Skeletal muscle cell (primary cell): ENCODE data around the gene WDFY2.
"Not testable (repeated sequence)": the region's sequence is repeated elsewhere in the genome, so short reads cannot be mapped to it uniquely, and the experiment has no call there.

ENCODE experiments used
- DNase-seq: peaks from one replicate; pipeline ENCODE4 v3.0.0-alpha.2; 2010; ENCODE audit warnings: low read depth
- H3K4me3 ChIP-seq: 2 replicates; pipeline ENCODE4 v1.5.1; 2011; ENCODE audit warnings: low read depth, mild to moderate bottlenecking, control low read depth, low read length, moderate library complexity

WDFY2 gene

DNA sequence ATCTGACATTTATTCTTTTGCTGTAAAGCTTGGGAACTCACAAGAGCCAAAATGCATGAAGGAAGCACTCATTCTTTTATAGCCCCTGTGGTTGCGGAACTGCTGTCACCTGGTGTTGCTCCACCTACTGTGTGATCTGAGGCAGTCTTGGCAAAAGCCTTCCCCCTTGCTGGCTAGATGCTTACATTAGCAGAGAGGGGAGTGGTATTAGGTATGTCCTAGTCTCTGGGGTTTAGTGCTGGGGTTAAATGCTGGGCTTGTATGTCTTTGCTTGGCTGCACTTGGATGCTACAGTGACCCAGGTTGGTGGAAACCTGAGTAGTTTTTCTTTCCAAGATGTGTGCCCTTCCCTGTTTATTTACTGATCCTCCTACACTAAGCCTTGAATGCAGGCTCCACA, 99.3 kb downstream of the WDFY2 start:
- no peak for DNase-seq
- H3K4me3 ChIP-seq: no peak overlapping the region

DNA sequence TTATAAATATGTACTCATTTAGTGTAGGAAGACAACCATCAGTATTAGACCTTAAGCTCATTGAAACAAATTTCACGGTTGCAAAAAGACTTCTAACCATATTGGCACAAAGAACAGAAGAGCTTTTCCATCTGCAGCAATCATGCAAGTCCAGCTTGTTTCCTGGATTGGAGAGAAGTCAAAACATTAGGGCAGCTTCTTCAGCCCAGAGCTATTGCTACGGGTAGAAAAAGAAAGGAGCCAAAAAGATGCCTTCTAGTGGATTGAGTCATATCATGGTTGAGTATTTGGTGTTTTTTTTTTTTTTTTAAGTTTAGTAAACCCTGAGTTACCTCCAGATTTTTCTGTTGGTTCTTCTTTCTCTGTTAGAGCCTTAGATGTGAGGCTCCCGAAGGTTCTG, 99.8 kb downstream of the WDFY2 start:
- H3K4me3 ChIP-seq: no peak overlapping the region
- DNase-seq: no peak

DNA sequence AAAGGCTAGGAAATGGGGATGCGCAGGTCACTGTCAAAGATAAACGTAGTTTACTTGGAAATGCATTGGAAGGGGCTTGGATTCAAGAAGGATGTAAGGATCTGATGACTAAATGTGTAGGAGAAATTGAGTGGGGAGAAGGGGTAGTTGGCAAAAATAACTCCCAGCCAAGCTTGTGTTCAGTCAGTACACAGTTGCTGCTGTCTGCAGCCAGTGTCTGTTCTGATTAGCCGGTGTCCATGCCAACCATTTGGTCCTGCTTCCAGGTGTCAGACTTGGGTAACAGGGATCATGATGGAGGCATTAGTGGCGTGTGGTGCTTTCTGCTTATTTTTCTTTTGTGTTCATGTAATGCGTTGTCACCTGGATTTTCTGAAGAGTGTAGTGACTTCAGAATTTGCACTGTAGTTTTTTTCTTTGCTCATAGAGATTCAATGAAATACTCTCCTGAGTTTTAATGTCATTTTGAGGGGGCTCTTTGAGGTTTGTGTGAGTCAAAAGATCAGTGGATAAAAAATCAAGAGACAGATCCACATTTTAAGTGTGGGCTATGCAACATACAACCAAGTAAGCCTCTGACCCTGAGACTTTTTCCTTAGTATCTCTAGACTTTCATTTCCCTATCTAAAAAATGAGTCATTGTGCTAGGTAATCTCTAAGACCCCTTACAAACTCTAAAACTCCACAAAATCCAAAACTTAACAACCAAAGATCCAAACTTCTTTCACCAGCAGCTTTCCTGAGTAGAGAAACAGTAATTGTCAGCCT, 103.9 kb downstream of the WDFY2 start:
- no peak for DNase-seq
- H3K4me3 ChIP-seq: no peak overlapping the region

DNA sequence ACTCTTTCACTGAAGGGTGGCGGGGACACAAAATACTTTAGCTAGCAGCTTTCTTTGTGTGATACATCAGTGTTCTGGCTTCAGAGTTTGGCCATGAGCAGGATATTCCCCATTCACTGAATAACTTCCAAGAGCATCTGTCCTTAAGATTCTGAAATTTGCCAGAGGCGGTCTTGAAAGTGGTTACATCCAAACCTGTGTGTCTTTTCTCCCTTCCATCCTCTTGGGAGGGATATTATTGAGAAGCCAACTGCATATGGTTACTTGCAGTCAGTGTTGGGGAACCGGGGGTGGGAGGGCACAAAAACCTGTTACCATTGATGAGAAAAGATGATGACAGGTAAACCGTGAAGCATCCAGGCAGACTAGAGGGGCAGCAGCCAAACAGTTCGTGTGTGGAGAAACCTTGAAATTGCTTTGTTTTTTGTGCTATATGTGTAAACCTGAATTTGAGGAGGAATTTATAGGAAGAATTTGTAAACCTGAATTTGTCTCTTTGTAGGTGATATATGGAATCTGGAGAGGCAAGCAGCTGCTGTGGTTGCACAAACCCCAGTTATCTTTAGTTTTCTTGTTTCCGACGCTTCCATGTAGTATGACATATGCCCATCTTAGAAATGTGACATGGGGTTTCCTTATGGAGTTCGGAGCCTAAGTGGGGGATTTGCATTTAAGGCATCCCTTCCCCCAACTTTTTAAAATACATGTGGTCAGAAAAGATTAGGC, 104.8 kb downstream of the WDFY2 start:
- no peak overlapping the region for H3K4me3 ChIP-seq
- no peak for DNase-seq

DNA sequence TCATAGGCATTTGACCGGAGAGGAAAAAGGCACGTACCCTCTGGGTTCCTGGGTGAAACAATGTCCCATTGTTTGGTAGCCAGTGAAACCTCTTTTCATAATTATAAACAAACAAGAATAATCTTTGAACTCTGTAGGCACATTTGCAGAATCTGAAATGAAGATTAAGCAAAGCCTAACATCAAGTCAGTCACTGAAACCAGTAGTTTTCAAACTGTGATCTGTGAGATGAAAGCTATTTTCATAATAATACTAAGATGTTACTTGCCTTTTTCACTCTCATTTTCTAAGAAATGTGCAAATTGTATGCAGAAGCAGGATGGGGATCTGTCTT, 105.4 kb downstream of the WDFY2 start:
- no peak overlapping the region for H3K4me3 ChIP-seq
- DNase-seq: no peak

DNA sequence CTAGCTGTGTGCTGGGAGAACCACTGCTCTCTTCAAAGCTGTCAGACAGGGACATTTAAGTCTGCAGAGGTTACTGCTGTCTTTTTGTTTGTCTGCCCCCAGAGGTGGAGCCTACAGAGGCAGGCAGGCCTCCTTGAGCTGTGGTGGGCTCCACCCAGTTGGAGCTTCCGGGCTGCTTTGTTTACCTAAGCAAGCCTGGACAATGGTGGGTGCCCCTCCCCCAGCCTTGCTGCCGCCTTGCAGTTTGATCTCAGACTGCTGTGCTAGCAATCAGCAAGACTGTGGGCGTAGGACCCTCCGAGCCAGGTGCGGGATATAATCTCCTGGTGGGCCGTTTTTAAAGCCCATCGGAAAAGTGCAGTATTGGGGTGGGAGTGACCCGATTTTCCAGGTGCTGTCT, 111.4 kb downstream of the WDFY2 start:
- H3K4me3 ChIP-seq, DNase-seq: not testable (repeated sequence)

DNA sequence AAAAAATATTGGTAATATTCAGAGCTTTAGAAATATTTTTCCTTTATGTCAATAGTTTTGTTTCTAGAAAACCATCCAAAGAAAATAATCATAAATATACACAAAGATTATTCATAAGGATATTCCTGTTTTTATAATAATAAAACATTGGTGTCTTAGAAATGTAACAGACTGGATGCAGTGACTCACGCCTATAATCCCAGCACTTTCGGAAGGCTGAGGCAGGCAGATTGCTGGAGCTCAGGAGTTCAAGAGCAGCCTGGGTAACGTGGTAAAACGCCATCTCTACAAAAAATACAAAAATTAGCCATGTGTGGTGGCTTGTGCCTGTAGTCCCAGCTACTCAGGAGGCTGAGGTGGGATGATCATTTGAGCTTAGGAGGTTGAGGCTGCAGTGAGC, 112.9 kb downstream of the WDFY2 start:
- H3K4me3 ChIP-seq: no peak overlapping the region
- no peak for DNase-seq

DNA sequence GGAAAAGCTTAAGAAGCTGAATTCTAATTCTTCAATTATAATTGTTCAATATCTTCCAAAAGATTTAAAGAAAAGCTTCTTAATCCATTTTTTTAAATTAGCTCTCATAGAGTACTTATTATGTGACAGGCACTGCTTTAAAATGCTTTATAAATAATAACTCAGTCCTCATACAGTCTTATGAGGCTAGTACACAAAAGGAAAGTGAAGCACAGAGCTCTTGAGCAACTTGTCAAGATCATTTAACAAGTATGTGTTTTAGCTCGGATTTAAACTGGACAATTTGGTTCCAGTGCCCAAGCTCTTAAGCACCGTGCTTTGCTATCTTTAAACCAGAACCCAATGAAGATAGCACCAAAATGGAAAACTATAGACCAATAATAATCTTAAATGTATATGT, 113.6 kb downstream of the WDFY2 start:
- DNase-seq: no peak
- no peak overlapping the region for H3K4me3 ChIP-seq

DNA sequence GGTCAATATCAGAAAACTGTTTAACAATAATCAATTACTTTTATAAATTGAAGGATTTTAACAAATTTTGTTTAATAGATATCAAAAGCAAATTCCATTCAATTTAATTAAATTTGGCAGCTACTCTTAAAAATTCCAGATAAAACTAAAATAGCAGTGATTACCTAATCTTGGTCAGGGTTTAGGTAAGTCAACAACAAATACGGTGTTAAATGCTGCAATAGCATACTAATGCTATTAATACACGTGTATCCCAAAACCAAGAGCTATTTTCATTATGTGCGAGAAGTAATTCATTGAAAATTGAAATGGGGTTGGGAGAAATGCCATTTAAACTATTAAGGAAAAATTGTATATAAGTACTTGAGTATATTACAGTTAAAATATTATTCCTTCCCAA, 114.1 kb downstream of the WDFY2 start:
- H3K4me3 ChIP-seq: no peak overlapping the region
- DNase-seq: no peak

DNA sequence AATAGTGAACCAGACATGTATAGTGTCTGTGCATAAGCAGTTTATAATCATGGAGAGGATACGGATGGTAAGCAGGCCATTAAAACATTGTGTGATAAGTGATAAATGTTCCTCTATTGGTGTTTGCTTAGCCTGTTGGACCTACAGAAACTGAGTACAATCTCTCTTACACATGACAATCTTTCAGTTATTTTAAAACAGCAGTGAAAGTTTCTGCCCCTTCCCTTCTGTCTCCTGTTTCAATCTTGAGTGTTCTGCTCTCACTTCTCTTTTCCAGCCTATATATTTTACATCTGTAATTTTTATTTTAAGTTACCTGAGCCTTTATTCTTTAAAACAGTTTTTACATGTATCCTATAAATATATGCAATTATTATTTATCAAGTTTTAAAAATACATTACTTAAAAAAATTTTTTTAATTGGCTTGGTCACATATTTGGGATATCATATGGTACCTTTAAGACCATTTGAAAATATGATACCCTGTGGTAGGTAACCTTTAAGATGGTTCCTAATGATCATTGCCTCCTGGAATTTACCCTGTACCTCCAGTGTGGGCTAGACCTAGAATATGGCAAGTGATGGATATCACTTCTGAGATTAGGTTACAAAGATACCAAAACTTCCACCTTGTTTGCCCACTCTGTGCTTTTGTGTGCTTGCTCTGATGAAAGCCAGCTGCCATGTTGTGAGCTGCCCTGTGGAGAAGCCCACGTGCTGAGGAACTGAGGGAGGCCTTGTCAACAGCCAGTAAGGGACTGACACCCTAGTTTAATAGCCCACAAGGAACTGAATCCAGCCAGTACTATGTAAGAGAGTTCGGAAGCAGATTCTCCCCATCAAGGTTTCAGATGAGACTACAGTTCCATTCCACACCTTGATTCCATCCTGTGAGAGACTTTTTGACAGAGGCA, 120.4 kb downstream of the WDFY2 start:
- H3K4me3 ChIP-seq: no peak overlapping the region

DNA sequence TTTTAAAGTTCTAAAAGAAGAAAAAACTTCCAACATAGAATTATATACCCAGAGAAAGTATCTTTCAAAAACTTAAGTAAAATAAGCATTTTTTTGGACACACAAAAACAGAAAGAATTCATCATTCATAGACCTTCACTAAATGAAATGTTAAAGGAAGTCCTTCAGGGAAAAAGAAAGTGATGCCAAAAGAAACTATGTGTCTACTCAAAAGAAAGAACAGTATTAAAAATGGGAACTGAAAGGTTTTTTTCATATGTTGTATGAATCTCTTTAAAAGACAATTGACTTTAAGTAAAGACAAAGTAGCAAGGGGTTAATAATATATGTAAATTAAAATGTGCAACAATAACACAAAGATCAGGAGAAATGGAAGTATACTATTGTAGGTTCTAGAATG, 123.2 kb downstream of the WDFY2 start:
- DNase-seq: no peak
- H3K4me3 ChIP-seq: no peak overlapping the region

More for the DNA sequence above, 120.4 kb downstream of the WDFY2 start:
- no peak for DNase-seq

DNA sequence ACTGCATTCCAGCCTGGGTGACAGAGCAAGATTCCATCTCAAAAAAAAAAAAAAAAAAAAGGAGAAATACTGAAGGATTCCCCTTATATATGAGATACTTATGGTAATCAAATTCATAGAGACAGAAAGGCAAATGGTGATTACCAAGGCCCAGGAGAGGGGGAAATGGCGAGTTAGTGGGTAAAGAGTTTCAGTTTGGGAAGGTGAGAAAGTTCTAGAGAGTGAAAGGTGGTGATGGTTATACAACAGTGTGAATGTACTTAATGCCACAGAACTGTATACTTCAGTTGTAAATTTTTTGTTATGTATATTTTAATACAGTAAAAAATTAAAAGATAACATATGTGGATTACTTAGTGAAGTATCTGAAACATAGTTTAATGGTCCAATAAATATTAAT, 129.5 kb downstream of the WDFY2 start:
- DNase-seq: no peak
- no peak overlapping the region for H3K4me3 ChIP-seq

DNA sequence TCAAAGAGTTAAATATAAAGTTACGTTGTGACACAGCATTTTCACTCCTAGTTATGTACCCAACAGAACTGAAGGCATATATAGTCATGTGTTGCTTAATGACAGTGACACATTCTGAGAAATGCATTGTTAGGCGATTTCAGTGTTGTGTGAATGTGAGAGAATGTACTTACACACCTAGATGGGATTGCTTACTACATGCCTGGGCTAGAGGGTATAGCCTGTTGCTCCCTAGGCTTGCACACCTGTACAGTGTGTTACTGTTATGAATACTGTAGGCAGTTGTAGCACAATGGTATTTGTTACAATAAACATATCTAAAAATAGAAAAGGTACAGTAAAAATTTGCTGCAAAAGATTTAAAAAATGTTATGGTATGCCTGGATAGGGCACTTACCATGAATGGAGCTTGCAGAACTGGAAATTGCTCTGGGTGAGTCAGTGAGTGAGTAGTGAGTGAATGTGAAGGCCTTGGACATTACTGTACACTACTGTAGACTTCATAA, 130.5 kb downstream of the WDFY2 start:
- H3K4me3 ChIP-seq: no peak overlapping the region
- no peak for DNase-seq

DNA sequence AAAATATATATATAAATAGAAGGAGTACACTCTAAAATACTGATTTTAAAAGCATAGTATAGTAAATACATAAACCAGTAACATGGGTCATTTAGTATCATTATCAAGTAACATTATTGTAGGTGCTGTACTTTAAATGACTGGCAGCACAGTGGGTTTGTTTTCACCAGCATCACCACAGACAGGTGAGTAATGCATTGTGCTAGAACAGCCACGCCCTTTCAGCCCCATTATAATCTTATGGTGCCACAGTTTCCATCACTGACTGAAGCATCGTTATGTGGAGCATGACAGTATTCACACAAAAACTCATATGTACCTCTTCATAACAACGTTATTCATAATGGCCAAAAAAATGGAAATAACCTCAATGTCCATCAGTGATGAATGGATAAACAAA, 131.4 kb downstream of the WDFY2 start:
- DNase-seq: no peak

DNA sequence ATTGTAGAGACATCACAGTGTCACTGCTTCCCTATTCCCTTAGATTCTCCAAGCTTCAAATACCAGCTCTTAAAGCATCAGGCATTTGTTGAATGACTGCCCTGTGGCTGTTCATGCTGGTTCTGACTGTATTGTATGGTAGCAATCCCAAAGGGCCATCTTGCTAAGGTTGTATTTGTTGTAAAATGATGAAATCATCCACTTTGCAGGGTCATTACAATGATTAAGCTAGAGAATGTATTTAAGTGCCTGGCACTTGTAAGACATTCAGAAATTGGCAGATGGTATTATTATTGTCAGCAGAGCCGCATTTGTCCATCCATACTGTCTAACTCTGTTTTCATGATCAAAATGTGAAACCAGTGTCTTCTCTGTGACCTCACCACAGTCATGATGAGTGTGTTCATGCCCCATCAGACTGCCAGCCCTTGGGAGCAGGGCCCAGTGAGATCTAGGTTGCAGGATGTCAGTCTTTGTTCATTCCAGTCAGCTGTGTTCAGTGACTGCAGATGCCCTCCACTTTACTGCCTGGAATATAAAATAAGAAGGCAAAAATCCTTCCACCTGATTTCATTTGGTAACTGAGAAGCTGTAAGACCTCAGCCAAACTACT, 133.6 kb downstream of the WDFY2 start:
- DNase-seq: peak; percentile 43
- H3K4me3 ChIP-seq: no peak overlapping the region

More for the DNA sequence above, 131.4 kb downstream of the WDFY2 start:
- no peak overlapping the region for H3K4me3 ChIP-seq

DNA sequence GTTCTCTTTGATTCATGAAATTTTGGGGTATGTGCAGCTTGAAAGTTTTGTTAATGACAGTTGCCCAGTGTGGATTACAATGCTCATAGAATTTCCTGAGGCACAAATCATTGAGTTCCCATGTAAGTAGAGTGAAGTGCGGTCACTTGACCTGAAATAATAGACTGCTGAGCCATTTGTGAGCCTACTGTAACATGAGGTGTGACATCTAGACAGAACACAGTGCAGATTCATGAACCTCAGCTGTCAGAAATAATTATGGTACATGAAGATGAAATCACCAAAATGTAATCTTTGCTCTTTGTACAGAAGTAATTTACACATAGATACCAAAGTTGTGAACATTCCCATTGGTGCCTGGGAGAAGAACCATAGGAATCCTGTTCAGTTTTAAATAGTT, 135.1 kb downstream of the WDFY2 start:
- H3K4me3 ChIP-seq: no peak overlapping the region
- DNase-seq: no peak

DNA sequence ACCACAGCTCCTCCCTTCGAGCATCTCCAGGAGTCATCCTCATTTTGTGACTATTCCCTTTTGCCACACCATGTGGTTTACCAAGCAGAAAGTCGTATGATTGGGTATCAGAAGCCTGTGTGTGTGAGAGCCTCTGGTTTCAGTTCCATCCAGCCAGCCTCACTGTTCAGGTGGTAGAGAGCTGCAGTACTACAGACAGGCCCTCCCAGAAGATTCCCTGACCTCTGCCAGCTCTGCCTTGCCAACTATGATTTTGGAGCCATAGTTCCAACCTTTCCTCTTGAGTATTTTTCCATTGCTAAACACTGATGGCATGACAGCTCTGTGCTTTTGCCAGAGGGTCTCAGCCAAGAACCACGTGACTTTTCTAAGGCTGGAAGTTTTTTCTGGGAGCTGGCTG, 137.2 kb downstream of the WDFY2 start:
- no peak for DNase-seq
- no peak overlapping the region for H3K4me3 ChIP-seq

DNA sequence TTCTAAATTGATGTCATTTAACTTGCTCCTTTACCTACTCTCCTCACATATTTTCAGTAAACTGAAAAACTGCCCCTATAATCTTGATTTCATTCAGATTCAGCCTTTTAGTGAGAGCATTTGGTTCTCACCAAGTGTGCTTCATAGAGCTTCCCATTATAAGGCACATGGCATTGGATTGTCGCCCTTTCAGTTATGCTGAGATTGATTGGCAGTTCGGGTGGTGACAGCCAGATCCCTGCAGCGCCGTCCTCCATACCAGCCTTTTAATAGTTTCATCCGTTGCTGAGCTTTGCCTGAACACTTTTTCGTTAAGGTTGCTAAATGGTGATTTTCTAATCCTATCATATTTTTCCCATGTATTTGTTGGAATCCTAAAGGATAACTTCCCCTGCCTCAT, 139.3 kb downstream of the WDFY2 start:
- no peak overlapping the region for H3K4me3 ChIP-seq

DNA sequence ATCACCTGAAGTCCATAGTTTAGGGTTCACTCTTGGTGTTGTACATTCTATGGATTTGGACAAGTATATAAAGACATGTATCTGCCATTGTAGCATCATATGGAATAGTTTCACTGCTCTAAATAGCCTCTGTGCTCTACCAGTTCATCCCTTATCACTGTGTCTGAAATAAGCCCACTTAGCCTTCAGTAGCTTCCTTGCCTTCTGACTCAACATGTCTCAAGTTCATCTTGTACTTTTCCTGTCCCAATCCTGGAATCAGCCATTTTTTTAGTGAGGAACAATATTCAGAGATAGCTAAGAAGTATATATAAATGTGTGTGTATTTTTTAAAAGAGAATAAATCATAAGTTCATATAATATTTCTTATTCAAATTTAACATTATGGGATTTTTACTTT, 140.5 kb downstream of the WDFY2 start:
- no peak for DNase-seq

More for the DNA sequence above, 139.3 kb downstream of the WDFY2 start:
- no peak for DNase-seq

More for the DNA sequence above, 140.5 kb downstream of the WDFY2 start:
- no peak overlapping the region for H3K4me3 ChIP-seq
